HEK293 (cell line): ENCODE data around the gene CXorf66.

Experiments
- BCL6B ChIP-seq: fragments of 450-650 bp; formaldehyde crosslinking; IDR thresholded peaks from 2 replicates; pipeline ENCODE4 v1.5.1; 2017; ENCODE audit warnings: missing biosample characterization, missing genetic modification characterization
- HOXD13 ChIP-seq: sonication (generic); formaldehyde crosslinking; IDR thresholded peaks from 2 replicates; pipeline ENCODE4 v1.8.0; 2022; ENCODE audit warnings: missing genetic modification reagents, borderline replicate concordance
- KLF17 ChIP-seq: fragments of 450-650 bp; formaldehyde crosslinking; IDR thresholded peaks from 2 replicates; pipeline ENCODE4 v1.5.1; 2016; ENCODE audit warnings: missing biosample characterization, missing genetic modification characterization
- PATZ1 ChIP-seq: fragments of 450-650 bp; formaldehyde crosslinking; IDR thresholded peaks from 2 replicates; pipeline ENCODE4 v1.5.1; 2016; ENCODE audit warnings: missing biosample characterization, missing genetic modification characterization
- PBX3 ChIP-seq: sonication (generic); formaldehyde crosslinking; IDR thresholded peaks from 2 replicates; pipeline ENCODE4 v1.8.1; 2022; ENCODE audit warnings: mild to moderate bottlenecking, moderate library complexity, missing genetic modification reagents
- PRDM2 ChIP-seq: fragments of 450-650 bp; formaldehyde crosslinking; IDR thresholded peaks from 2 replicates; pipeline ENCODE4 v1.5.1; 2016; ENCODE audit warnings: missing biosample characterization, missing genetic modification characterization, borderline replicate concordance
- TCF7L2 ChIP-seq: IDR thresholded peaks from 2 replicates; pipeline ENCODE4 v1.6.1; 2011; ENCODE audit warnings: low read depth, mild to moderate bottlenecking, inconsistent platforms, low read length, moderate library complexity, borderline replicate concordance
- WT1 ChIP-seq: fragments of 450-650 bp; formaldehyde crosslinking; IDR thresholded peaks from 2 replicates; pipeline ENCODE4 v1.5.1; 2016; ENCODE audit warnings: missing biosample characterization, missing genetic modification characterization
- YY2 ChIP-seq: fragments of 450-650 bp; formaldehyde crosslinking; IDR thresholded peaks from 2 replicates; pipeline ENCODE4 v1.5.1; 2016; ENCODE audit warnings: missing biosample characterization, missing genetic modification characterization
- ZEB2 ChIP-seq: fragments of 450-650 bp; formaldehyde crosslinking; IDR thresholded peaks from 2 replicates; pipeline ENCODE4 v1.5.1; 2016; ENCODE audit warnings: missing biosample characterization, missing genetic modification characterization
- ZFP37 ChIP-seq: fragments of 450-650 bp; formaldehyde crosslinking; IDR thresholded peaks from 2 replicates; pipeline ENCODE4 v1.5.1; 2016; ENCODE audit warnings: missing biosample characterization, missing genetic modification characterization
- ZNF488 ChIP-seq: fragments of 450-650 bp; formaldehyde crosslinking; IDR thresholded peaks from 2 replicates; pipeline ENCODE4 v1.5.1; 2016; ENCODE audit warnings: missing biosample characterization, missing genetic modification characterization
- ZNF560 ChIP-seq: fragments of 450-650 bp; formaldehyde crosslinking; IDR thresholded peaks from 2 replicates; pipeline ENCODE4 v1.5.1; 2017; ENCODE audit warnings: missing biosample characterization, missing genetic modification characterization, borderline replicate concordance
- ZSCAN4 ChIP-seq: fragments of 450-650 bp; formaldehyde crosslinking; IDR thresholded peaks from 2 replicates; pipeline ENCODE4 v1.5.1; 2017; ENCODE audit warnings: missing biosample characterization, missing genetic modification characterization

The CXorf66 gene

GRCh38 chrX:139924069-139924695 lies 41.1 kb downstream of the CXorf66 start (continued):
- TF ChIP-seq PRDM2 (tag by site-specific recombination) (no peak), ZEB2 (tag by site-specific recombination) (no peak), ZSCAN4 (no peak), BCL6B (no peak), ZNF560 (no peak), HOXD13 (CRISPR knock-in tag) (no peak), ZNF488 (tag by site-specific recombination) (no peak), WT1 (tag by site-specific recombination) (no peak), TCF7L2 (no peak), ZFP37 (tag by site-specific recombination) (no peak), PATZ1 (tag by site-specific recombination) (no peak), KLF17 (tag by site-specific recombination) (no peak), YY2 (no peak), PBX3 (CRISPR knock-in tag) (no peak)
